Activated naive CD4-positive, alpha-beta T cell treated with Interleukin-2 at 50 U/mL for 16 hours (primary cell): ENCODE data around the gene AP2M1.

ENCODE experiments used
- DNase-seq: peaks from one replicate; pipeline ENCODE4 v3.0.0-alpha.2; 2020

Gene AP2M1

DNA sequence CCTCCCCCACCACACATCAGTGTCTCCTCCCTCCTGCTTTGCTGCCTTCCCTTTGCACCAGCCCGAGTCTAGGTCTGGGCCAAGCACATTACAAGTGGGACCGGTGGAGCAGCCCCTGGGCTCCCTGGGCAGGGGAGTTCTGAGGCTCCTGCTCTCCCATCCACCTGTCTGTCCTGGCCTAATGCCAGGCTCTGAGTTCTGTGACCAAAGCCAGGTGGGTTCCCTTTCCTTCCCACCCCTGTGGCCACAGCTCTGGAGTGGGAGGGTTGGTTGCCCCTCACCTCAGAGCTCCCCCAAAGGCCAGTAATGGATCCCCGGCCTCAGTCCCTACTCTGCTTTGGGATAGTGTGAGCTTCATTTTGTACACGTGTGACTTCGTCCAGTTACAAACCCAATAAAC, 9.0 kb downstream of the AP2M1 start:
- no peak for DNase-seq

GRCh38 chr3:184184546-184185230, 10.0 kb downstream of the AP2M1 start:
- DNase-seq: no peak

- peak; percentile 99 for DNase-seq
These were observed 11.0 kb downstream of the AP2M1 start for GRCh38 chr3:184185461-184186183.

DNA sequence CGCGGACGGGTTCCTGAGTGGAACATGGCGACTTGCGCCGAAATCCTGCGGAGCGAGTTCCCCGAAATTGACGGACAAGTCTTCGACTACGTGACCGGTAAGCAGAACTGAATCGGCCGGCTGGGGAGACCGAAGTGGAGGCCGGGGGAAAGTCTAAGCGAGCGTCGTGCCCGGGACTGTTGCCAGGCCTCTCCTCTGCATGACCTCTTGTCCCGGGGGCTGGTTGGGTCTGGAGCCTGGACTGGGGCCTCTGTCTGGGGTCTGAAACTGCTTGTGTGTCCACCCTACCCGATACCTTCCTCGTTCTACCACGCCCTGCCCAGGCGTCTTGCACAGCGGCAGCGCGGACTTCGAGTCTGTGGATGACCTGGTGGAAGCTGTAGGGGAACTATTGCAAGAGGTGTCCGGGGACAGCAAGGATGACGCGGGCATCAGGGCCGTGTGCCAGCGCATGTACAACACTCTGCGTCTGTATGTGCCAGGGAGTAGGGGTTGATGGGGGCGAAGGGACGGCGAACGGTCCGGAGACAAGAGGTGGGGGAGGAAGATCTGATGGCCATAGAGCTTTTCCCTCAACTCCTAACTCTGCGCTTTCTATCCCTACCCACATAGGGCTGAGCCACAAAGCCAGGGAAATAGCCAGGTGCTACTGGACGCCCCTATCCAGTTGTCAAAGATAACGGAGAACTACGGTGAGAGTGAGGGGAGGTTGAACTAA, 11.7 kb downstream of the AP2M1 start, which contains the start of gene ABCF3:
Gene ABCF3 (plus strand): TSS at position 16 of the 718 bp plus-strand sequence. CDS start 9 bp downstream, at position 25.
- DNase-seq: no peak

DNA sequence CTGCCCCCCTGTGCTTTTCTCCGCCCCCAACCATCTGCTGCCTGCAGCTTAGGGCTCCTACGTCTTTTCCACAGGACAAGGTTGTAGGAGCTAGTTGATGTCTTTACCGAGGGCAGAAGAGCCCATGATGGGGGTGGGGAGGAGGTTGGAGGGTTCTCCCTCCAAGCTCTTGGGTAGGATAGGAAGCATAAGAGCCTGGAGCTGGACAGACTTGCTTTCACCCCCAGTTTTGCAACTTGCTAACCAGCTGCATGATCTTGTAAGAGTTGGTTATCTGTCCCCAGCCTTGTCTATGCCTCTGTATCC, 12.2 kb downstream of the AP2M1 start:
- DNase-seq: no peak

GRCh38 chr3:184188080-184188479, 13.4 kb downstream of the AP2M1 start:
- DNase-seq: no peak

DNA sequence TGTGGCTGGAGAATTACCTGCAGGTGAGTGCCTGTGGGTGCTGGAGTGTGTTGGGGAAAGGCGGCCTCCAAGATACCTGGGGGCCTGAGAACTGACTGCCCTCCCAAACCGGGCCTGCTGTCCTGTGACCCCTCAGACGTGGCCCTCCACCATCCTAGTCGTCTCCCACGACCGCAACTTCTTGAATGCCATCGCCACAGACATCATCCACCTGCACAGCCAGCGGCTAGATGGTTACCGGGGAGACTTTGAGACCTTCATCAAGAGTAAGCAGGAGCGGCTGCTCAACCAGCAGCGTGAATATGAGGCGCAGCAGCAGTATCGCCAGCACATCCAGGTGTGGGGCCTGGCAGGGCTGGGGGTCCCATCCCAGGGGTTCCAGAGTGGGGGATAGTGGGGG, 14.8 kb downstream of the AP2M1 start:
- no peak for DNase-seq

- DNase-seq: no peak
These were observed 18.2 kb downstream of the AP2M1 start for GRCh38 chr3:184192889-184193288.

GRCh38 chr3:184193991-184194539, 19.4 kb downstream of the AP2M1 start:
- no peak for DNase-seq

DNA sequence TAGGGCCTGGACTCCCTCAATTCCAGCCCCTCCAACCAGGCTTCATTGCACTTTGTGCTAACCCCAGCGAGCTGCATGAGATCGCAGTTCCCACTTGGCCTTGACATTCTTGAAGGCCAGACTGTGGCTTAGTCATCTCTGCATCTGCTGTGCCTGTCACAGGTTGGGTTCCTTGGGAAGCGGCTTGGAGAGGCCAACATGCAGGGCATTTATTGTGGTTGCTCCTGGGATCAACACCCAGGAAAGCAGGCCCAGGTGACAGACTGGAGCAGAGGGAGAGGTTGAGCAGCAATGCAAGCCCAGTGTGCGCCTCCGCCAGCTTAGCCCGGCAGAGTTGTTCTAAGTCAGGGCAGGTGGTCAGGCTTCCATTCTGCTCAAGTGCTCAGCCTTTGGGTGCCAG, 21.9 kb downstream of the AP2M1 start:
- DNase-seq: no peak

- DNase-seq: no peak
These were observed 23.9 kb downstream of the AP2M1 start for GRCh38 chr3:184198509-184198908.

GRCh38 chr3:184200825-184201224, 26.2 kb downstream of the AP2M1 start:
- DNase-seq: no peak

- DNase-seq: no peak
These were observed 28.9 kb downstream of the AP2M1 start for GRCh38 chr3:184203526-184203925.

DNA sequence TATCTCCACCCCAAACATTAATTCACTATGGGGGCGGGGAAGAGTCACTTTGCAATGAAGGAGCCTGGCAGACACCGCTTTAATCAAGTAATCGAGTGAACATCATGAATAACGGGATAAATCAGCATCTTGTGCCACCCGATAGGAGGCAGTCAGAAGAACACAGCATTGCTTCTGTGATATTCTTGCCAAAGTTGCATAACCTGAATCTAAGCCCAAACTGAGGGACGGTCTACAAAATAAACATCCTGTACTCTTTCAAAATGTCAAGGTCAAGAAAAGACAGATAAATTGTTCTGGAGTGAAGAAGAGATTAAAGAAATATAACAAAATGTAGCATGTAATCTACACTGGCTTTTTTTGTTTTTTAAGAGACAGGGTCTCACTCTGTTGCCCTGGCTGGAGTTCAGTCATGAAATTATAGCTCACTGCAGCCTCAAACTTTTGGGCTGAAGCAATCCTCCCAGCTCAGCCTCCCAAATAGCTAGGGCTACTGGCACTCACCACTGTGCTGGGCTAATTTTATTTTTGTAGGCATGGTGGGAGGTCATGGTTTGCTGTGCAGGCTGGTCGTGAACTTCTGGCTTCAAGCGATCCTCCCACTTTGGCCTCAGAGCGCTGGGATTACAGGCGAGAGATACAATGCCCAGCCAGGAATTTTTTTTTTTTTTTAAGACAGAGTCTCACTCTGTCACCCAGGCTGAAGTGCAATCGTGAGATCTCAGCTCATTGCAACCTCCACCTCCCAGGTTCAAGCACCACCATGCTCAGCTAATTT, 34.7 kb downstream of the AP2M1 start:
- no peak for DNase-seq

- DNase-seq: no peak
These were observed 36.6 kb downstream of the AP2M1 start for GRCh38 chr3:184211297-184211696.

DNA sequence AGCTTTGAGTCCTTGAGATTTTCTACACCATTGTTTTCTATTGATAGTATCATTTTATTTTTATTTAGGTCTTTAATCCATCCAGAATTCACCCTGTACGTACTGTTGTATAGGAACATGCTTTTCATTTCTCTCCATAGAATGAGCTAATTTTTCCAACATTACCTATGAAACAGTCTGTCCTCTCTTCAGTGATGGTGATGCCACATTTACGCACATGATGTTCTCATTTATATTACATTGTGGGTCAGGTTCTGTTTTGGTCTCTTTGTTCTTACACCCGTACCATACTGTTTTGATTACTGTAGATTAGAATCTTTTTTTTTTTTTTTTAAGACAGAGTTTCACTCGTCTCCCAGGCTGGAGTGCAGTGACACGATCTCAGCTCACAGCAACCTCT, 37.1 kb downstream of the AP2M1 start:
- DNase-seq: no peak

GRCh38 chr3:184218814-184219213, 44.2 kb downstream of the AP2M1 start:
- no peak for DNase-seq

GRCh38 chr3:184222521-184222920, 47.9 kb downstream of the AP2M1 start:
- DNase-seq: no peak

DNA sequence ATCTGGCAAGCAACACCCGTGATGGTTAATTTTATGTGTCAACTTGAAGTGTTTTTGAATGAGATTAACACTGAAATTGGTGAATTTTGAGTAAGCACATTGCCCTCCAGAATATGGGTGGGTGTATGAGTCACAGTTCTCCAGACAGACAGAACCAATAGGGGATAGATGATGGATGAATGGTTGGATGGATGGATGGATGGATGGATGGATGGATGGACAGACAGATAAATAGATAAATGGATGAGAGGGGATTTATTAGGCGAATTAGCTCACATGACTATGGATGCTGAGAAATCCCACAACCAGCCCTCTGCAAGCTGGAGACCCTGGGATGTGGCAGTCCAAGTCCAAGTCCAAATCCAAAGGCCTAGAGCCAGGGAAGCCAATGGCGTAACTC, 49.3 kb downstream of the AP2M1 start:
- no peak for DNase-seq

- DNase-seq: peak; percentile 53
These were observed 52.9 kb downstream of the AP2M1 start for GRCh38 chr3:184227481-184227935.

DNA sequence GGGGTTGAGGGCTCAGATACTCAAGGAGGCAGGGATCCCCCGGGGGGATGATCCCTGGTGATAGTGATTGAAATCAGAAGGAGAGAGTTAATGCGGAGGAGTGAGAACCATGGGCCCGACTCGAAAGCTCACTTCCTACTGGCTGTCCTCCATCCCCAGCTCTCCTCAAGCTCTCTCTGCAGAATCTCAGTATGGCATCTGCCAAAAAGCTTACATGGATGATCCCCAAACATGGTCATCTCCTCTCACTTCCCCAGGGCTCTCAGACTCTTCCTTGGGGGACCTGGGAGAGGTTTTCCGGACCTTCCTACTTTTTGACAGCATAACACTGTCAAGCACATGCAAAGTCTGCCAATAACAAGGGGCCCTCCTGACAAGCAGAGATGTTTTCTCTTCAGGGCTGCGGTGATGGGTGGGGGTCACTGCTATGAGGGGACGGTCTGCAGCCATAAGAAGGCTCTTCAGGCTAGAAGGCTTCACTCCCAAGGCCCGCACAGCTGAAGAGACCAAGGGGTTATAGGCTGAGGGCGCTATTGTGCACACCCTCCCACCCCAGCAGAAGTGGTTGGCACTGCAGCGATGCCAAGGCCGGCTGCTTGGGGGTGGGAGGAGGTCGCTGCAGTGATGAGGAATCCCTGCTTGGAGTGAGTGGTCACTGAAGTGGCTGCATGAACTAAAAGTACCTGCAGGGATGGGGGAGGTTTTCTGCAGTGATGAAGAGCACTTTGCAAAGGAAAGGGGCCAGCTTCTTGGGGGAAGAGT, 53.9 kb downstream of the AP2M1 start:
- DNase-seq: no peak
